Mesothelial cell of epicardium (in vitro differentiated cells): Measurements from ENCODE around the gene FBXO15. TPM values are rescaled to one million over a fixed set of nuclear protein-coding genes. Genes with fewer than 3 reads are reported as not detected.

Experiments used
- DNase-seq, 2 experiments: peaks; one replicate each; pipeline ENCODE4 v3.0.0; 2021; ENCODE audit warnings: low spot score in 2 of 2; ENCODE audit not compliant: unreplicated experiment in 2 of 2
- H3K27ac Mint-ChIP-seq: 2 replicates; pipeline ENCODE4 v1.8.0; 2021; ENCODE audit warnings: mixed read lengths
- H3K27me3 Mint-ChIP-seq: 2 replicates; pipeline ENCODE4 v1.8.0; 2021; ENCODE audit warnings: low read depth, mixed read lengths
- H3K36me3 Mint-ChIP-seq: 2 replicates; pipeline ENCODE4 v1.8.0; 2021; ENCODE audit warnings: mixed read lengths
- H3K4me1 Mint-ChIP-seq: 2 replicates; pipeline ENCODE4 v1.8.0; 2021; ENCODE audit warnings: mixed read lengths
- H3K4me3 Mint-ChIP-seq: 2 replicates; pipeline ENCODE4 v1.8.0; 2021; ENCODE audit warnings: mild to moderate bottlenecking, moderate library complexity, mixed read lengths
- H3K9me3 Mint-ChIP-seq: 2 replicates; pipeline ENCODE4 v1.8.0; 2021; ENCODE audit warnings: mixed read lengths
- CTCF ChIP-seq: fragments of 200-600 bp; sonication (generic); IDR thresholded peaks from one replicate; pipeline ENCODE4 v1.5.0; 2021; ENCODE audit warnings: antibody characterized with exemption; ENCODE audit not compliant: unreplicated experiment
- total RNA-seq: library from RNA; stranded (reverse); gene quantifications from 3 replicates; pipeline ENCODE4 v1.2.1, GENCODE V29; 2021

Gene FBXO15
- total RNA-seq, 1 donor from 2014 or later, result 2.3 TPM

DNA sequence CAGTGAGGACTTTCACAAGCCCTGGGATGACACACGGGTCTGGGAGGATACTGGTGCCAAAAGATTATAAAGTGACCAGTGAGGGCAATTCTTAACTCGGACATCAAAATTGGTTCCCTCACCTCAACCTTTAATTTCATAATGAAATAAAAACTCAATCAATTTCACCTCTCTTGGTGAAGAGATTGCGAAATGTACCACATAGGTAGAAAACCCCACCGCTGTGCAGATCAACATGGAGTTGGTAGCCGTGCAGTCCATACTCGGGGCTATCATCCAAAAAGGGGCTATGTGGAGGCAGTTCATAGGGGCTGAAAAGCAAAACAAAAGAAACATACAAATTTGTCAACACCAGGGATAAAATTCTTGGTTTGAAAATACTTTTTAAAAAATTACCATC, 24.4 kb downstream of the FBXO15 start:
- no peak for TF ChIP-seq CTCF
- H3K27ac Mint-ChIP-seq, result no peak overlapping the region
- H3K36me3 Mint-ChIP-seq, result no peaks in the 10 kb centered on the region
- H3K4me3 Mint-ChIP-seq, result no peak overlapping the region
- H3K4me1 Mint-ChIP-seq, result no peaks in the 10 kb centered on the region
- H3K9me3 Mint-ChIP-seq, result no peaks in the 10 kb centered on the region
- H3K27me3 Mint-ChIP-seq, result peaks cover 52% of the 10 kb centered on the region
- no peak for DNase-seq

- peaks cover 9% of the 10 kb centered on the region for H3K4me1 Mint-ChIP-seq
- peaks cover 6% of the 10 kb centered on the region for H3K27me3 Mint-ChIP-seq
- peak; percentile 54 for TF ChIP-seq CTCF
- peaks cover 9% of the 10 kb centered on the region for H3K9me3 Mint-ChIP-seq
- no peak for DNase-seq
- H3K27ac Mint-ChIP-seq, result peak overlapping the region; percentile 35
- H3K4me3 Mint-ChIP-seq, result no peak overlapping the region
- H3K36me3 Mint-ChIP-seq, result peaks cover 1% of the 10 kb centered on the region
These were observed 30.7 kb downstream of the FBXO15 start for GRCh38 chr18:74116633-74117554.

DNA sequence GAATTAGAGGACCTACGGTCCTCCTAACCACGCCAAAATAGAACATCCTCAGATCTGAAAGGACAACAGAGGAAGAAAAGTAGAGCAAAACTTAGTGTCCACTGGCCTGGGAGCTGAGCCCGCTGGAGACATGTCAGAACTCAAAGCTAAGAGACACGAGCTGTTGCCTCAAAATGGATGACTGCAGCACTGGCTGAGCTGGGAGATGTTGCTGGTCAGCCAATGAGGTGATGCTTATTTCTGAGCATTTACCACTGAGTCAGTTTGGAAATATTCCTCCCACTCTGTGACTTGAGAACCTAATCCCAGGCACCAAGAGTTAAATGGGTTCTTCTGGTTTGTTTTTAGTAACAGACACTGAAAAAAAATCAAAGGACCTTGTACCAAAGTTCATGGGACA, 32.6 kb downstream of the FBXO15 start:
- H3K4me3 Mint-ChIP-seq, result no peak overlapping the region
- peaks cover 1% of the 10 kb centered on the region for H3K36me3 Mint-ChIP-seq
- no peak for DNase-seq
- peaks cover 9% of the 10 kb centered on the region for H3K4me1 Mint-ChIP-seq
- peaks cover 22% of the 10 kb centered on the region for H3K9me3 Mint-ChIP-seq
- no peak overlapping the region for H3K27ac Mint-ChIP-seq
- no peak for TF ChIP-seq CTCF
- peaks cover 4% of the 10 kb centered on the region for H3K27me3 Mint-ChIP-seq

- Mint-ChIP-seq H3K4me3 (no peak overlapping the region), H3K27me3 (no peaks in the 10 kb centered on the region)
- TF ChIP-seq CTCF, result no peak
These were observed 33.5 kb downstream of the FBXO15 start for GRCh38 chr18:74114116-74114515.

GRCh38 chr18:74113711-74114110, 33.9 kb downstream of the FBXO15 start:
- DNase-seq, result no peak
- Mint-ChIP-seq H3K27me3 (no peaks in the 10 kb centered on the region), H3K27ac (no peak overlapping the region), H3K4me1 (peaks cover 9% of the 10 kb centered on the region), H3K9me3 (peaks cover 27% of the 10 kb centered on the region), H3K4me3 (no peak overlapping the region), H3K36me3 (peaks cover 1% of the 10 kb centered on the region)
- TF ChIP-seq CTCF, result no peak

More at GRCh38 chr18:74114116-74114515, 33.5 kb downstream of the FBXO15 start:
- Mint-ChIP-seq H3K4me1 (peaks cover 9% of the 10 kb centered on the region), H3K36me3 (peaks cover 1% of the 10 kb centered on the region), H3K27ac (no peak overlapping the region), H3K9me3 (peaks cover 23% of the 10 kb centered on the region)
- DNase-seq, result no peak
